ENCODE measurements around the gene AP5Z1.

The AP5Z1 gene

GRCh38 chr7:4779118-4779517, 3.7 kb downstream of the AP5Z1 start:
- no peak overlapping the region for H3K27ac ChIP-seq (ENCODE audit: low read length)
- no peaks in the 10 kb centered on the region for H3K9me3 ChIP-seq (ENCODE audit: insufficient read depth, low read length)
- H3K79me2 ChIP-seq (ENCODE audit: low read length) = peaks cover 25% of the 10 kb centered on the region
- no peak overlapping the region for H3K4me2 ChIP-seq (ENCODE audit: low read length)
- no peaks in the 10 kb centered on the region for H3K27me3 ChIP-seq (ENCODE audit: low read depth, low read length)
- H3K4me3 ChIP-seq (ENCODE audit: low read length) = no peak overlapping the region
- no peak overlapping the region for H3K9ac ChIP-seq (ENCODE audit: low read length)
- peaks cover 4% of the 10 kb centered on the region; the same call in 1 of the 2 replicates for H3K4me1 ChIP-seq (ENCODE audit: low read length)
- no peaks in the 10 kb centered on the region for H3K36me3 ChIP-seq (replicated peaks; ENCODE audit: low read depth, low read length)
- TF ChIP-seq CTCF (IDR thresholded peaks at IDR 0.05; ENCODE audit: low read depth, low read length) (no peak), EZH2phosphoT487 (IDR thresholded peaks at IDR 0.05; ENCODE audit: low read depth) (no peak)
- no peak overlapping the region for H2AFZ ChIP-seq (ENCODE audit: low read depth, low read length)
- no peaks in the 10 kb centered on the region for H4K20me1 ChIP-seq (ENCODE audit: insufficient read depth, low read length)

- H3K27me3 ChIP-seq (ENCODE audit: low read depth, low read length) = no peaks in the 10 kb centered on the region
- no peaks in the 10 kb centered on the region for H4K20me1 ChIP-seq (ENCODE audit: insufficient read depth, low read length)
- no peak for TF ChIP-seq EZH2phosphoT487 (IDR thresholded peaks at IDR 0.05; ENCODE audit: low read depth)
- no peak for TF ChIP-seq CTCF (IDR thresholded peaks at IDR 0.05; ENCODE audit: low read depth, low read length)
- no peak overlapping the region for H3K4me2 ChIP-seq (ENCODE audit: low read length)
- no peaks in the 10 kb centered on the region for H3K4me1 ChIP-seq (ENCODE audit: low read length)
- H3K9ac ChIP-seq (ENCODE audit: low read length) = no peak overlapping the region
- H3K36me3 ChIP-seq (replicated peaks; ENCODE audit: low read depth, low read length) = no peaks in the 10 kb centered on the region
- no peaks in the 10 kb centered on the region for H3K9me3 ChIP-seq (ENCODE audit: insufficient read depth, low read length)
- no peak overlapping the region for H3K27ac ChIP-seq (ENCODE audit: low read length)
- peaks cover 16% of the 10 kb centered on the region for H3K79me2 ChIP-seq (ENCODE audit: low read length)
- no peak overlapping the region for H3K4me3 ChIP-seq (ENCODE audit: low read length)
- no peak overlapping the region for H2AFZ ChIP-seq (ENCODE audit: low read depth, low read length)
Observed at GRCh38 chr7:4781366-4782069, 6.1 kb downstream of the AP5Z1 start.

- H3K9me3 ChIP-seq (ENCODE audit: insufficient read depth, low read length) = no peaks in the 10 kb centered on the region
- H3K4me3 ChIP-seq (ENCODE audit: low read length) = no peak overlapping the region
- H3K79me2 ChIP-seq (ENCODE audit: low read length) = peaks cover 8% of the 10 kb centered on the region
- H3K4me2 ChIP-seq (ENCODE audit: low read length) = no peak overlapping the region
- no peaks in the 10 kb centered on the region for H4K20me1 ChIP-seq (ENCODE audit: insufficient read depth, low read length)
- H3K36me3 ChIP-seq (replicated peaks; ENCODE audit: low read depth, low read length) = no peaks in the 10 kb centered on the region
- no peaks in the 10 kb centered on the region for H3K27me3 ChIP-seq (ENCODE audit: low read depth, low read length)
- H3K4me1 ChIP-seq (ENCODE audit: low read length) = no peaks in the 10 kb centered on the region
- TF ChIP-seq CTCF (IDR thresholded peaks at IDR 0.05; ENCODE audit: low read depth, low read length) (no peak), EZH2phosphoT487 (IDR thresholded peaks at IDR 0.05; ENCODE audit: low read depth) (no peak)
- H3K27ac ChIP-seq (ENCODE audit: low read length) = no peak overlapping the region
- no peak overlapping the region for H2AFZ ChIP-seq (ENCODE audit: low read depth, low read length)
- no peak overlapping the region for H3K9ac ChIP-seq (ENCODE audit: low read length)
Observed at GRCh38 chr7:4782333-4783291, 7.2 kb downstream of the AP5Z1 start.

- H3K79me2 ChIP-seq (ENCODE audit: low read length) = peaks cover 1% of the 10 kb centered on the region; the same call in 1 of the 2 replicates
- no peak overlapping the region for H3K4me2 ChIP-seq (ENCODE audit: low read length)
- TF ChIP-seq CTCF (IDR thresholded peaks at IDR 0.05; ENCODE audit: low read depth, low read length) (no peak), EZH2phosphoT487 (IDR thresholded peaks at IDR 0.05; ENCODE audit: low read depth) (no peak)
- no peak overlapping the region for H3K9ac ChIP-seq (ENCODE audit: low read length)
- H3K4me1 ChIP-seq (ENCODE audit: low read length) = no peaks in the 10 kb centered on the region
- no peaks in the 10 kb centered on the region for H3K27me3 ChIP-seq (ENCODE audit: low read depth, low read length)
- H2AFZ ChIP-seq (ENCODE audit: low read depth, low read length) = no peak overlapping the region
- H3K36me3 ChIP-seq (replicated peaks; ENCODE audit: low read depth, low read length) = no peaks in the 10 kb centered on the region
- no peak overlapping the region for H3K4me3 ChIP-seq (ENCODE audit: low read length)
- no peaks in the 10 kb centered on the region for H4K20me1 ChIP-seq (ENCODE audit: insufficient read depth, low read length)
- no peaks in the 10 kb centered on the region for H3K9me3 ChIP-seq (ENCODE audit: insufficient read depth, low read length)
- H3K27ac ChIP-seq (ENCODE audit: low read length) = no peak overlapping the region
Observed at GRCh38 chr7:4783292-4783652, 7.8 kb downstream of the AP5Z1 start.
